ENCODE data around the gene AXL.
"Not testable (repeated sequence)": the region's sequence is repeated elsewhere in the genome, so short reads cannot be mapped to it uniquely, and the experiment has no call there.

The AXL gene

GRCh38 chr19:41278478-41278877, 59.5 kb downstream of the AXL start:
- no peak for DNase-seq

DNA sequence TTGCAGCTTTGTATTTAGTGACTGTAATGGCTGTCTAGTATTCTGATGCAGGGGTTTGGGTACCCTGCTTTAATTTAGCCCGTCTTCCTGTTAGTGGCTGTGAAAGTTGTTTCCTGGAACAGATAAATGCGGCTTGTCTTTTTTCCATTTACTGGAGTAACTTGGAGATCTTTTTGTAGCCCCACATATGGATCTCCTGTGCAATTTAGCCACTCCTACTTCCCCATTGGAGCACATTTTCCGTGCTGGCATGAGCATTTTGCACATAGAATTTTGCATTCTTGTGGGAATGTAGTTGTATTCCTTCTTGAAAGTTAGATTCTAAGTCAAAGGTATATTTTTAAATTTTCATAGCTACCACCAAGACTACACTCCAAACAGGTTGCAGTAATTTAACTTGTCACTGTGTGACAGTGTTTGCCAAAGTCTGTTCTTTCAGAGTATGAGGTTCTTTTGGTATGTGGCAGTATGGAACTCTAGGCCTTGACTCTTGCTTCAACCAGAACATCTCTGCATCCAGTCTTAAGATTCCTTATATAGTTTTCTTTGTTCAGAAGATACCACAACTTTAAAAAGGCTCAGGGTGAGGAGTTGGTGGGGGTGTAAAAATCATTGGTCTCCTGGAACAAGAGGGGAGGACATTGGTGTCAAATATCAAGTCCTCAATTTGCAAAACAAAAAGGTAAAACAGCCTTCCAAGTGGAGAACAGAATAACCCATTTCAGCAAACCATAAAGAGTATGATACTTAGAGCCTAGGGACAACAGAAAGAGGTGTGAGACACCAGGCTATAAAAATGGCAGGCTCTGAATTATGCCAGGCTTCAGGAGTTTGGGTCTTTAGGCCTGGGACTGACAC, 69.9 kb downstream of the AXL start:
- no peak for DNase-seq

DNA sequence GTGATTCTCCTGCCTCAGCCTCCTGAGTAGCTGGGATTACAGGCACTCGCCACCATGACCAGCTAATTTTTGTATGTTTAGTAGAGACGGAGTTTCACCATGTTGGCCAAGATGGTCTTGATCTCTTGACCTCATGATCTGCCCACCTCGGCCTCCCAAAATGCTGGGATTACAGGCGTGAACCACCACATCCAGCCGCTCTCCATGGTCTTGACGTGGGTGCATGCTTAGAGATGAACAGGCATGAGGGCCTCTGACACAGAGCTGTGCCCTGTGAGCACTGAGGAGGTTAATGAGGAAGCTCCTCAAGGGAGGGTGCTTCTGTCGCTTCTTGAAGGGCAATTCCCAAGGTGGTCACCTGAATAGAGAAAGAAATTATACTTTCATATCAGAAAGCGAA, 70.8 kb downstream of the AXL start:
- not testable (repeated sequence) for DNase-seq

GRCh38 chr19:41294393-41294792, 75.4 kb downstream of the AXL start:
- DNase-seq = no peak

DNA sequence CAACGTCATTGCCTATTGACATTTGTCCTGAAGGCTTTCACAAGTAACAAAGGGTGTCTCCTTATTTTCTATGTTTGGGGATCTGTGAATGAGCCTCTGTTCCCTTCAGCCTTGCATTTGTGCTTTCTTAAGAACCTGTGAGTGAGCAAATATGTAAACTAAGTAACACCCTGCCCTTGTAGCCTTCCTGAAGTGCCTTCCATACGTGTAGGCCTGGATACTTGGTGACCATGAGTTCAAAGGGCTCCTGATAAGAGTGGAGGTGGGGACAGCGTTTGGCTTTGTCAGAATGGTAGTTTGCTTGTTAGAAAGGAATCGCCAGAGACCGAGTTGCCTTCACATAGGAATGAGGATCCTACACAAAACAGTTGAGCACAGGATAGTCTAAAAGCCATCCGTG, 76.5 kb downstream of the AXL start:
- no peak for DNase-seq

GRCh38 chr19:41296433-41296871, 77.4 kb downstream of the AXL start:
- DNase-seq = no peak

DNA sequence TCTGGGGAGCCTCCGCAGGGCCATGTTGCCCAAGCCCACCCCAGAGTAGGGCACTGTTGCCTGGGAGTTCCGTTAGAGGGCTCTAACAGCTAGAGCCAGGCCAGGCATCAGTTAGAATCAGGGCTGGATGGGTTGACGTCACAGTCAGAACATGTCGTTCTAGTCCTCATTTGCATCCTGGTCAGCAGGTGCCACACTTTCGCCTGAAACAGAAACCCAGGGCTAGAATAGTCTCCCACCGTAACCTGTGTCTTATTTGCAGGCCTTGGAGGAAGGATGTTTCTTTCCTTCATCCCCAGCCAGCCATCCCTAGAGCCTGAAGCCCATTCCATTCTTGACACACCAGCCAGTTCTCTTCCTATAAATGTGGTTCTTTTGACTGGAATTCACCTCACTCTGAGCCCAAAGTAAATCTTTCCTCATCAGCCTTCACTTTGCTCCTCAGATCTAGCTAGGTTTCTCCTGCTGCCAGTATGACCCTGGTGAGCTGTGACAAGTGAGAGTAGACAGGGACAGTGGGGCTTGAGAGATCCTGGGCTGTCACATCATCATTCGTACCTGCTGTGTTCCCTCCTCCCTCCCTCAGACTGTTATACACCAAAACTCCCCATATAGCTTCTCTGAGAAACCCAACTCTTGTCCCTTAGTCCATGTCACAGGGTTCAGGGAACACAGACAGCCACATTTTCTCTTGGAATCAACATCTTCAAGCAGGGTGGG, 78.8 kb downstream of the AXL start:
- DNase-seq = no peak

DNA sequence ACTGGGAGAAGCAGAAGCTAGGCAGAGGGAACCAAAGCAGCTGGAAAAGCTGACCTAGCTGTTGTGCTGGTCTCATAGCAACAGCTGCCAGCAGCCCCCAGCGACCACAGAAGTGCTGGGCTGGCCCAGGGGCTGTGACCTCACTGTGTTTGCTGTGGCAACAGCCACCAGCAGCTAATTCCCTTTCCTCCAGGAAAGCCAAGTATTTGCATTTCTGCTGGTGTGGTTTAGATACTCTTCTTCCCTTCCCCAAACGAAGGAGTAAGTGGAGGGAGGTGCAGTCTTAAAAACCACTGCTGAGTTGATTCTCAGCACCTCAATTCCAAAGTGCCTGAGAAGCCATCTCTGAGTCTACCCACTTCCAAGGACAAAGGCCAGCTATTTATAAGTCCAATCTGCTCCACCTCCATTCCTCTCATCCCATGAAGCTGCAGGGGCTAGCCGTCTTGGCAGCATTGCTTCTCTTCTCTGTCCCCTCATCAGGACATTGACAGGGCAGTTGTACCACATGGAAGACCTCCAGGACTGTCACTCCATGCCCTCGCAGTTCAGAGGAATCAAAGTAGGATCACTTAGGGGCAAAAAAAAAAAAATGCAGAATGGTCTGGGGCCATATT, 79.4 kb downstream of the AXL start:
- DNase-seq = peak; percentile 75

GRCh38 chr19:41299046-41299754, 80.2 kb downstream of the AXL start:
- DNase-seq = no peak

GRCh38 chr19:41299755-41300089, 80.7 kb downstream of the AXL start:
- DNase-seq = no peak

GRCh38 chr19:41300555-41300954, 81.5 kb downstream of the AXL start:
- no peak for DNase-seq

DNA sequence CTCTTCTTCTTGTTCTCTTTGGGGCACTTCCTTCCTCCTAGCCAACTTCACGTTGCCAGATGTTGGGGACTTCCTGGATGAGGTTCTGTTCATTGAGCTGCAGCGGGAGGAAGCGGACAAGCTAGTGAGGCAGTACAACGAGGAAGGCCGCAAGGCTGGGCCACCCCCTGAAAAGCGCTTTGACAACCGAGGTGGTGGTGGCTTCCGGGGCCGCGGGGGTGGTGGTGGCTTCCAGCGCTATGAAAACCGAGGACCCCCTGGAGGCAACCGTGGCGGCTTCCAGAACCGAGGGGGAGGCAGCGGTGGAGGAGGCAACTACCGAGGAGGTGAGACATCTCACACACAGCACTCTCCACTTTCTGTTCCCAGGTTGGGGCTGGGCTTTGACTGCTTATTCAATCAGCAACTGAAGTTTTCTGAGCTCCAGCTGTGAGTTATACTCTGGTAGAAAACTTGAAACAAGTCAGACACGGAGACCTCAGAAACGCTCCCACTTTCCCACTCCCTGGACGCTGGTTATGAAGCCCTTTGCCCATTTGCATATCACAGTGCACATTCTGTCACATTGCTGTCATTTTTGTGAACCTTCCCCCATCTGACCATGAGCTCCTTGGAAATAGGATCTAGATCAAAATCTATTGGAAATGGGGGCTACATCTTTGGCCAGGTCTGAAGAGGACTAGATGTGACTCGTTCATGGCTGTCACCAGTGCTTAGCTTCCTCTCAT, 83.8 kb downstream of the AXL start:
- DNase-seq = no peak

DNA sequence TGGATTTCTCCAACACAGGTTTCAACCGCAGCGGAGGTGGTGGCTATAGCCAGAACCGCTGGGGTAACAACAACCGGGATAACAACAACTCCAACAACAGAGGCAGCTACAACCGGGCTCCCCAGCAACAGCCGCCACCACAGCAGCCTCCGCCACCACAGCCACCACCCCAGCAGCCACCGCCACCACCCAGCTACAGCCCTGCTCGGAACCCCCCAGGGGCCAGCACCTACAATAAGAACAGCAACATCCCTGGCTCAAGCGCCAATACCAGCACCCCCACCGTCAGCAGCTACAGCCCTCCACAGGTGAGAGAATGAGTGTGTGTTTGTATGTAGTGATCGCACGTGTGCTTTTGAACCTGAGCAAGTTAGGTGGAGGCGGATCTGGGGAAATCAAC, 84.9 kb downstream of the AXL start:
- DNase-seq = no peak

DNA sequence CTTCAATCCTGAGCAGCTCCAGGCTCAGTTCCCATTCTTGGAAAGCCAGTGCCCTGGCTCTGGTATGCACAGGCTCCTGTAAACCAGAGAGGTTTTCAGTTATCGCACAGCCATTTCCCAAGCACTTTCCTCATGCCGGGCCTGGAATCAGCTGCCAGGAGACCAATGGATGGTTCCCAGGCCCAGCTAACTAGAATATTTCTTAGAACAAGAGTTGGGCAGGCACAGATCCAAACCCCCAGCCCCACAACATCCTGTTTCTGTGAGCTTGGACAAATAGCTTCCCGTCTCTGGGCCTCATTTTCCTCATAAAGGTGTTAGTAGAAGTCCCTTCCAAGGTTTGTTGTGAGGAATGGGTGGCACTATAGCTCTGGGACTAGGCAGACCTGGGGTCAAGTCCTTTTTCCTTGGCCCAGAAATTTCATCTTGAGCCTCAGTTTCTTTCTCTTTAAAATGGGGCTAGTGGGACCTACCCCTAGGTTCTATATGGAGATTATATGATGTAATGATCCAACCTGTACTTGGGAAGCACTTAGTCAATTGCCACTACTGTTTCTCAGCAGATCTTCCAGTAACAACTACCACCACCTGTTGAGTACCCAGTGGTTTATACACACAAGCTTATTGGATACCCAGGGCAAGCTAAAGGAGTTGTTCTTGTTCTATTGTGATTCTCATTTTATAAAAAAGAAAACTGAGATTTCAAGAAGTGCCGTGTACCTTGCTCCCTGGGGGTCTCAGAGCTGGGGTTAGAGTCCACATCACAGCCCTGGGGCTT, 85.9 kb downstream of the AXL start:
- DNase-seq = no peak

- DNase-seq = no peak
These were observed 87.1 kb downstream of the AXL start for GRCh38 chr19:41305927-41306793.

GRCh38 chr19:41307090-41307875, 88.3 kb downstream of the AXL start:
- DNase-seq = no peak

DNA sequence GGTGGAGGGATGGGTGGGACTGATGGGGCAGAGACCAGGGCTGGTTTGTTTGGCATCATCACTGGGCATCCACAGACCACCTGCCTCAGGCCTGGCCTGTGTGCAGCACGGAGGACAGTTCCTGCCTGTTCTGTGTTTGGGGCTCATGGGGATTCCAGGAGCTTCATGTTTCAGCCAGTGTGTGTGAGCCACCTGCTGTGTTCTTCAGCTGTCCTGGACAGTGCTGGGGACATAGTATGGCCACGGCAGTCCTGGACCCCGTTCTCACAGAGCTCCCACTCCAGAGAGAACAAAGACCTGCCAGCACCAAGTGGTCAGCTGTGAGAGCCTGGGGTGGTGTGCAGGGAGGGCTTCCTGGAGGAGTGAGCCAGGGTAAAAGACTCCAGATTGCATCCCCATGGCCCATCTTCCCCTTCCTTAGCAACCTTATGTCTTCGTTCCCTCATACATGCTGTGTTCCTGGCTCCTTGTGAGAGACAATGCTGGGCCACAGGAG, 89.0 kb downstream of the AXL start:
- DNase-seq = no peak

DNA sequence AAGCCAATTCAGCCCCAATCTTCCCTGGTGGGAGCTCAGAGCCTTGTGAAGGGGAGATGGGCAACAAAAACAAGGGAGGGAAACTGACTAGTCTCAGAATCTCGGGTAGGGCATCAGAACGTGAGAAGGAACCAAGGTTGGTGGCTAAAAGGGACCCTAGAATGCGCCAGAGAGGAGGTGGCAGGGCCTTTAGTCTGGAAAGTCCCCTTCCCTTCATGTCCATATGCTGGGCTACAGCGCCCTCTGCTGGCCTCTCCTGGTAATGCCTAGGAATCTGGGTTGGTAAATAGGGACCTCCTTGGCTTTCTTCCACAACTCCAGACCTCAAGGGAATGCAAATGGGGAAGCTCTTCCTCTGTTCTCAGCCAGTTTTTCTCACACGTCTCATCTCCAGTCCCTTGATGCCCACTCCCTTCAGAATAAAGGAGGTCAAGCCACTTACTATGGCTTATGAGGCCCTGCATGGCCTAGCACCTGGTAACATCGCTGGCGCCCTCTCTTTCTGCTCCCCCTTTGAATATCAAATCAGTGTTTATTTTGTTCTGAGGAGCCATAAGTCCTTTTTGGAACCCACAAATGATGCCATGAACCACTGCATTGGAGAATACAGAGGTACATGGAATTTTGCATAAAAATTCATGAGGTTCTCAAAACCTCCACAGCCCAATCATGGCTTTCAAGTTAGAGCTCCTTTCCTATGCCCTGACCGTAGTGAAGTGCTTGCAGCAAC, 89.6 kb downstream of the AXL start:
- DNase-seq = peak; percentile 95
